PFSK-1 (cell line): ENCODE data around the gene EXD3.

Experiments
- POLR2AphosphoS5 ChIP-seq: IDR thresholded peaks from 2 replicates; pipeline ENCODE4 v1.6.1; 2012; ENCODE audit warnings: low read depth, mild to moderate bottlenecking, control low read depth, low read length, moderate library complexity
- SIN3A ChIP-seq: IDR thresholded peaks from 2 replicates; pipeline ENCODE4 v1.6.1; 2012; ENCODE audit warnings: mild to moderate bottlenecking, low read length, moderate library complexity, borderline replicate concordance; ENCODE audit not compliant: insufficient read depth
- TAF1 ChIP-seq: IDR thresholded peaks from 2 replicates; pipeline ENCODE4 v1.6.1; 2012; ENCODE audit warnings: low read length, control low read depth, borderline replicate concordance; ENCODE audit not compliant: insufficient read depth
- TF ChIP-seq, protein P1 (sequence below), 2 experiments: IDR thresholded peaks; 2 replicates each; pipeline versions ENCODE4 v1.6.1 to v1.8.0; 2011 to 2012; ENCODE audit warnings: low read depth in 2 of 2, low read length in 2 of 2, control low read depth in 1 of 2, inconsistent platforms in 1 of 2, mild to moderate bottlenecking in 1 of 2, moderate library complexity in 1 of 2; ENCODE audit not compliant: insufficient read depth in 1 of 2

DNA sequence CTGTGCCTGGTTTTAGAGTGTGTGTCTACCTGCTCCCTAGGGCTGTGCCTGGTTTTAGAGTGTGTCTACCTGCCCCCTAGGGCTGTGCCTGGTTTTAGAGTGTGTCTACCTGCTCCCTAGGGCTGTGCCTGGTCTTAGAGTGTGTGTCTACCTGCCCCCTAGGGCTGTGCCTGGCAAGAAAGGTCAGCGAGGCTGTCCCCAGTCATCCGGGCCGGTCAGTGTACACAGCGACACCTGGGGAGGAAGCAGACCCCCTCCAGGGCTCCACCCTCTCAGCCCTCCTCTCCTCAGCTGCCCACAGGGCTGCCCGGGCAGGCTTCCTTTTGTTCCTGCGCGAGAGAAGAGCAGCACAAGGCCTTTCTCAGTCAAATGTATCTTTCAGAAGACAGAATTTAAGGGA lies 125.0 kb downstream of the EXD3 start:
- TF ChIP-seq, protein P1, sequence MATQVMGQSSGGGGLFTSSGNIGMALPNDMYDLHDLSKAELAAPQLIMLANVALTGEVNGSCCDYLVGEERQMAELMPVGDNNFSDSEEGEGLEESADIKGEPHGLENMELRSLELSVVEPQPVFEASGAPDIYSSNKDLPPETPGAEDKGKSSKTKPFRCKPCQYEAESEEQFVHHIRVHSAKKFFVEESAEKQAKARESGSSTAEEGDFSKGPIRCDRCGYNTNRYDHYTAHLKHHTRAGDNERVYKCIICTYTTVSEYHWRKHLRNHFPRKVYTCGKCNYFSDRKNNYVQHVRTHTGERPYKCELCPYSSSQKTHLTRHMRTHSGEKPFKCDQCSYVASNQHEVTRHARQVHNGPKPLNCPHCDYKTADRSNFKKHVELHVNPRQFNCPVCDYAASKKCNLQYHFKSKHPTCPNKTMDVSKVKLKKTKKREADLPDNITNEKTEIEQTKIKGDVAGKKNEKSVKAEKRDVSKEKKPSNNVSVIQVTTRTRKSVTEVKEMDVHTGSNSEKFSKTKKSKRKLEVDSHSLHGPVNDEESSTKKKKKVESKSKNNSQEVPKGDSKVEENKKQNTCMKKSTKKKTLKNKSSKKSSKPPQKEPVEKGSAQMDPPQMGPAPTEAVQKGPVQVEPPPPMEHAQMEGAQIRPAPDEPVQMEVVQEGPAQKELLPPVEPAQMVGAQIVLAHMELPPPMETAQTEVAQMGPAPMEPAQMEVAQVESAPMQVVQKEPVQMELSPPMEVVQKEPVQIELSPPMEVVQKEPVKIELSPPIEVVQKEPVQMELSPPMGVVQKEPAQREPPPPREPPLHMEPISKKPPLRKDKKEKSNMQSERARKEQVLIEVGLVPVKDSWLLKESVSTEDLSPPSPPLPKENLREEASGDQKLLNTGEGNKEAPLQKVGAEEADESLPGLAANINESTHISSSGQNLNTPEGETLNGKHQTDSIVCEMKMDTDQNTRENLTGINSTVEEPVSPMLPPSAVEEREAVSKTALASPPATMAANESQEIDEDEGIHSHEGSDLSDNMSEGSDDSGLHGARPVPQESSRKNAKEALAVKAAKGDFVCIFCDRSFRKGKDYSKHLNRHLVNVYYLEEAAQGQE (IDR thresholded peaks at IDR 0.05; ENCODE audit: insufficient read depth in 1 of 2, low read depth in 2 of 2, low read length in 2 of 2), result no peak
- no peak for TF ChIP-seq POLR2AphosphoS5
- no peak for TF ChIP-seq TAF1
- no peak for TF ChIP-seq SIN3A
